ENCODE results near the gene DNAI2.

Gene DNAI2

GRCh38 chr17:74224959-74225725 lies 48.9 kb upstream of the DNAI2 start:
- H3K4me3 ChIP-seq (ENCODE audit: low read depth, low read length) = no peak overlapping the region
- TF ChIP-seq ZNF692 (tag by site-specific recombination; IDR thresholded peaks at IDR 0.05) (no peak), ZNF623 (tag by site-specific recombination; IDR thresholded peaks at IDR 0.05) (peak; percentile 79)
- no peak overlapping the region for H3K27ac ChIP-seq (ENCODE audit: extremely low read depth, low read depth, low read length)
- no peaks in the 10 kb centered on the region for H3K9me3 ChIP-seq (ENCODE audit: control insufficient read depth, insufficient read depth, low read depth, low read length)
- H3K36me3 ChIP-seq (ENCODE audit: control insufficient read depth in 2 of 2, insufficient read depth in 1 of 2, low read length in 2 of 2) = peaks cover 0 to 8% of the 10 kb centered on the region in 2 experiments; a peak in 1 of 3 replicates
- ChIA-PET POLR2A (no interaction called here), CTCF (interaction anchor here (0.7 to 1.1 kb wide), 3 partner anchors 12 to 232 kb away, joined by 3 to 5 read pairs (median 3); partner anchors contain the start of gene TTYH2)
- H3K4me1 ChIP-seq (ENCODE audit: control insufficient read depth, insufficient read depth, low read length) = no peaks in the 10 kb centered on the region

GRCh38 chr17:74226252-74226651 lies 47.8 kb upstream of the DNAI2 start:
- Histone ChIP-seq H3K36me3 (ENCODE audit: control insufficient read depth in 2 of 2, insufficient read depth in 1 of 2, low read length in 2 of 2) (peaks cover 0 to 12% of the 10 kb centered on the region in 2 experiments; a peak in 1 of 3 replicates), H3K4me3 (ENCODE audit: low read depth, low read length) (no peak overlapping the region), H3K9me3 (ENCODE audit: control insufficient read depth, insufficient read depth, low read depth, low read length) (no peaks in the 10 kb centered on the region), H3K4me1 (ENCODE audit: control insufficient read depth, insufficient read depth, low read length) (no peaks in the 10 kb centered on the region), H3K27ac (ENCODE audit: extremely low read depth, low read depth, low read length) (no peak overlapping the region)
- CTCF ChIA-PET = interaction anchor here (0.7 to 1.0 kb wide), 2 partner anchors 13 to 58 kb away, joined by 3 read pairs; partner anchors contain the start of gene TTYH2
- TF ChIP-seq ZNF747 (tag by site-specific recombination; IDR thresholded peaks at IDR 0.05) (no peak), ZNF707 (tag by site-specific recombination; IDR thresholded peaks at IDR 0.05) (no peak), ZNF843 (tag by site-specific recombination; IDR thresholded peaks at IDR 0.05) (no peak), ZNF354C (tag by site-specific recombination; IDR thresholded peaks at IDR 0.05; ENCODE audit: borderline replicate concordance, low read depth) (no peak), ZNF501 (tag by site-specific recombination; IDR thresholded peaks at IDR 0.05) (no peak), ZNF302 (tag by site-specific recombination; IDR thresholded peaks at IDR 0.05; ENCODE audit: low read depth) (no peak)
- TF ChIP-seq, protein P1, sequence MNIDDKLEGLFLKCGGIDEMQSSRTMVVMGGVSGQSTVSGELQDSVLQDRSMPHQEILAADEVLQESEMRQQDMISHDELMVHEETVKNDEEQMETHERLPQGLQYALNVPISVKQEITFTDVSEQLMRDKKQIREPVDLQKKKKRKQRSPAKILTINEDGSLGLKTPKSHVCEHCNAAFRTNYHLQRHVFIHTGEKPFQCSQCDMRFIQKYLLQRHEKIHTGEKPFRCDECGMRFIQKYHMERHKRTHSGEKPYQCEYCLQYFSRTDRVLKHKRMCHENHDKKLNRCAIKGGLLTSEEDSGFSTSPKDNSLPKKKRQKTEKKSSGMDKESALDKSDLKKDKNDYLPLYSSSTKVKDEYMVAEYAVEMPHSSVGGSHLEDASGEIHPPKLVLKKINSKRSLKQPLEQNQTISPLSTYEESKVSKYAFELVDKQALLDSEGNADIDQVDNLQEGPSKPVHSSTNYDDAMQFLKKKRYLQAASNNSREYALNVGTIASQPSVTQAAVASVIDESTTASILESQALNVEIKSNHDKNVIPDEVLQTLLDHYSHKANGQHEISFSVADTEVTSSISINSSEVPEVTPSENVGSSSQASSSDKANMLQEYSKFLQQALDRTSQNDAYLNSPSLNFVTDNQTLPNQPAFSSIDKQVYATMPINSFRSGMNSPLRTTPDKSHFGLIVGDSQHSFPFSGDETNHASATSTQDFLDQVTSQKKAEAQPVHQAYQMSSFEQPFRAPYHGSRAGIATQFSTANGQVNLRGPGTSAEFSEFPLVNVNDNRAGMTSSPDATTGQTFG (tag by site-specific recombination; IDR thresholded peaks at IDR 0.05; ENCODE audit: borderline replicate concordance) = no peak
- TF ChIP-seq, protein P2, sequence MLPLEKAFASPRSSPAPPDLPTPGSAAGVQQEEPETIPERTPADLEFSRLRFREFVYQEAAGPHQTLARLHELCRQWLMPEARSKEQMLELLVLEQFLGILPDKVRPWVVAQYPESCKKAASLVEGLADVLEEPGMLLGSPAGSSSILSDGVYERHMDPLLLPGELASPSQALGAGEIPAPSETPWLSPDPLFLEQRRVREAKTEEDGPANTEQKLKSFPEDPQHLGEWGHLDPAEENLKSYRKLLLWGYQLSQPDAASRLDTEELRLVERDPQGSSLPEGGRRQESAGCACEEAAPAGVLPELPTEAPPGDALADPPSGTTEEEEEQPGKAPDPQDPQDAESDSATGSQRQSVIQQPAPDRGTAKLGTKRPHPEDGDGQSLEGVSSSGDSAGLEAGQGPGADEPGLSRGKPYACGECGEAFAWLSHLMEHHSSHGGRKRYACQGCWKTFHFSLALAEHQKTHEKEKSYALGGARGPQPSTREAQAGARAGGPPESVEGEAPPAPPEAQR (tag by site-specific recombination; IDR thresholded peaks at IDR 0.05) = no peak
- TF ChIP-seq, protein P3, sequence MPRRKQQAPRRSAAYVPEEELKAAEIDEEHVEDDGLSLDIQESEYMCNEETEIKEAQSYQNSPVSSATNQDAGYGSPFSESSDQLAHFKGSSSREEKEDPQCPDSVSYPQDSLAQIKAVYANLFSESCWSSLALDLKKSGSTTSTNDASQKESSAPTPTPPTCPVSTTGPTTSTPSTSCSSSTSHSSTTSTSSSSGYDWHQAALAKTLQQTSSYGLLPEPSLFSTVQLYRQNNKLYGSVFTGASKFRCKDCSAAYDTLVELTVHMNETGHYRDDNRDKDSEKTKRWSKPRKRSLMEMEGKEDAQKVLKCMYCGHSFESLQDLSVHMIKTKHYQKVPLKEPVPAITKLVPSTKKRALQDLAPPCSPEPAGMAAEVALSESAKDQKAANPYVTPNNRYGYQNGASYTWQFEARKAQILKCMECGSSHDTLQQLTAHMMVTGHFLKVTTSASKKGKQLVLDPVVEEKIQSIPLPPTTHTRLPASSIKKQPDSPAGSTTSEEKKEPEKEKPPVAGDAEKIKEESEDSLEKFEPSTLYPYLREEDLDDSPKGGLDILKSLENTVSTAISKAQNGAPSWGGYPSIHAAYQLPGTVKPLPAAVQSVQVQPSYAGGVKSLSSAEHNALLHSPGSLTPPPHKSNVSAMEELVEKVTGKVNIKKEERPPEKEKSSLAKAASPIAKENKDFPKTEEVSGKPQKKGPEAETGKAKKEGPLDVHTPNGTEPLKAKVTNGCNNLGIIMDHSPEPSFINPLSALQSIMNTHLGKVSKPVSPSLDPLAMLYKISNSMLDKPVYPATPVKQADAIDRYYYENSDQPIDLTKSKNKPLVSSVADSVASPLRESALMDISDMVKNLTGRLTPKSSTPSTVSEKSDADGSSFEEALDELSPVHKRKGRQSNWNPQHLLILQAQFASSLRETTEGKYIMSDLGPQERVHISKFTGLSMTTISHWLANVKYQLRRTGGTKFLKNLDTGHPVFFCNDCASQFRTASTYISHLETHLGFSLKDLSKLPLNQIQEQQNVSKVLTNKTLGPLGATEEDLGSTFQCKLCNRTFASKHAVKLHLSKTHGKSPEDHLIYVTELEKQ (tag by site-specific recombination; IDR thresholded peaks at IDR 0.05; ENCODE audit: borderline replicate concordance) = no peak
- POLR2A ChIA-PET = no interaction called here
